IMR-90 (cell line): ENCODE data around the gene AOPEP. TPM values are rescaled to one million over a fixed set of nuclear protein-coding genes. Genes with fewer than 3 reads are reported as not detected.

Experiments used
- ATAC-seq: fragments of 200-7000 bp; cut with Tn5 transposase; 2 replicates; pipeline ENCODE4 v1.9.1; 2020; ENCODE audit warnings: low read depth, mild to moderate bottlenecking, moderate library complexity
- BruUV-seq: library from RNA; stranded (reverse); fragments of 400-500 nt; replicated peaks from 2 replicates; lab custom pipeline; 2021; lab: Mats Ljungman, UMichigan
- CTCF ChIA-PET: fragments of 300-600 bp; formaldehyde crosslinking; extraction: SDS; loops from one replicate; lab custom pipeline; 2021; ENCODE audit warnings: antibody characterized with exemption; lab: Yijun Ruan, JAX
- POLR2A ChIA-PET: fragments of 300-600 bp; sonication (Branson Sonifier 250); formaldehyde crosslinking; loops from one replicate; lab custom pipeline; 2022; ENCODE audit warnings: antibody characterized with exemption; ENCODE audit not compliant: unreplicated experiment; lab: Charles Lee
- DNase-seq: peaks from one replicate; pipeline ENCODE4 v3.0.0; 2013
- H2AFZ ChIP-seq: replicated peaks from 2 replicates; pipeline ENCODE3; 2013; ENCODE audit warnings: low read length, mild to moderate bottlenecking; ENCODE audit not compliant: poor library complexity
- H2AK5ac ChIP-seq: 2 replicates; pipeline ENCODE4 v1.6.1; 2013; ENCODE audit warnings: low read depth, low read length, inconsistent platforms
- H2AK9ac ChIP-seq: replicated peaks from 2 replicates; pipeline ENCODE3; 2013; ENCODE audit warnings: mild to moderate bottlenecking, low read depth, low read length, moderate library complexity; ENCODE audit not compliant: poor library complexity
- H2BK120ac ChIP-seq: 2 replicates; pipeline ENCODE4 v1.6.1; 2013; ENCODE audit warnings: low read depth, low read length, inconsistent platforms
- H2BK15ac ChIP-seq: 3 replicates; pipeline ENCODE4 v1.6.1; 2013; ENCODE audit warnings: low read depth, low read length, inconsistent platforms
- H2BK20ac ChIP-seq: 2 replicates; pipeline ENCODE4 v1.6.1; 2013; ENCODE audit warnings: low read depth, mild to moderate bottlenecking, inconsistent platforms, low read length, moderate library complexity
- H2BK5ac ChIP-seq: 2 replicates; pipeline ENCODE4 v1.6.1; 2013; ENCODE audit warnings: mild to moderate bottlenecking, low read depth, low read length, inconsistent platforms; ENCODE audit not compliant: poor library complexity, severe bottlenecking
- H3K14ac ChIP-seq: replicated peaks from 2 replicates; pipeline ENCODE4 v1.6.1; 2013; ENCODE audit warnings: low read depth, low read length, inconsistent platforms
- H3K18ac ChIP-seq: 2 replicates; pipeline ENCODE4 v1.6.1; 2013; ENCODE audit warnings: low read depth, low read length, control low read depth
- H3K23ac ChIP-seq: 2 replicates; pipeline ENCODE4 v1.6.1; 2013; ENCODE audit warnings: low read depth, low read length, inconsistent platforms
- H3K27ac ChIP-seq: 2 replicates; pipeline ENCODE4 v1.5.1; 2013; ENCODE audit warnings: mild to moderate bottlenecking, control low read depth, low read length; ENCODE audit not compliant: insufficient read depth
- H3K27me3 ChIP-seq: 2 replicates; pipeline ENCODE4 v1.6.1; 2013; ENCODE audit warnings: low read length; ENCODE audit not compliant: control insufficient read depth, insufficient read depth
- H3K36me3 ChIP-seq: 2 replicates; pipeline ENCODE4 v1.6.1; 2013; ENCODE audit warnings: low read length, mixed read lengths; ENCODE audit not compliant: control insufficient read depth, insufficient read depth
- H3K4ac ChIP-seq: 2 replicates; pipeline ENCODE4 v1.6.1; 2013; ENCODE audit warnings: low read depth, low read length, inconsistent platforms
- H3K4me1 ChIP-seq: 2 replicates; pipeline ENCODE4 v1.6.1; 2013; ENCODE audit warnings: low read length, mixed read lengths; ENCODE audit not compliant: control insufficient read depth, insufficient read depth
- H3K4me2 ChIP-seq: 2 replicates; pipeline ENCODE4 v1.6.1; 2013; ENCODE audit warnings: low read depth, mild to moderate bottlenecking, control low read depth, low read length, moderate library complexity
- H3K4me3 ChIP-seq: 2 replicates; pipeline ENCODE4 v1.5.1; 2013; ENCODE audit warnings: low read depth, mild to moderate bottlenecking, control low read depth, low read length, moderate library complexity; ENCODE audit not compliant: insufficient read depth
- H3K56ac ChIP-seq: 2 replicates; pipeline ENCODE4 v1.6.1; 2013; ENCODE audit warnings: low read length, inconsistent platforms; ENCODE audit not compliant: insufficient read depth; ENCODE audit errors: extremely low read depth
- H3K79me1 ChIP-seq, 2 experiments: 2 replicates each; pipeline ENCODE4 v1.6.1; 2013; ENCODE audit warnings: low read length in 2 of 2, inconsistent platforms in 1 of 2, low read depth in 1 of 2
- H3K9ac ChIP-seq: 2 replicates; pipeline ENCODE4 v1.6.1; 2013; ENCODE audit warnings: low read depth, low read length, control low read depth
- H3K9me1 ChIP-seq: 2 replicates; pipeline ENCODE4 v1.6.1; 2013; ENCODE audit warnings: low read length, inconsistent platforms; ENCODE audit not compliant: insufficient read depth
- H3K9me3 ChIP-seq: 2 replicates; pipeline ENCODE4 v1.6.1; 2013; ENCODE audit warnings: low read length; ENCODE audit not compliant: control insufficient read depth, insufficient read depth
- H4K20me1 ChIP-seq: 2 replicates; pipeline ENCODE4 v1.6.1; 2013; ENCODE audit warnings: low read length, inconsistent platforms; ENCODE audit not compliant: insufficient read depth
- H4K5ac ChIP-seq: 2 replicates; pipeline ENCODE4 v1.6.1; 2013; ENCODE audit warnings: mild to moderate bottlenecking, low read depth, low read length, control low read depth
- H4K8ac ChIP-seq, 2 experiments: 2 replicates each; pipeline ENCODE4 v1.6.1; 2013; ENCODE audit warnings: low read depth in 2 of 2, low read length in 2 of 2, control low read depth in 1 of 2, inconsistent platforms in 1 of 2
- H4K91ac ChIP-seq: 2 replicates; pipeline ENCODE4 v1.6.1; 2013; ENCODE audit warnings: low read depth, low read length, inconsistent platforms; ENCODE audit not compliant: insufficient read depth
- MAFK ChIP-seq: IDR thresholded peaks from 2 replicates; pipeline ENCODE4 v1.6.1; 2012; ENCODE audit warnings: low read depth, low read length, improper control_type of control experiment
- RCOR1 ChIP-seq: IDR thresholded peaks from 2 replicates; pipeline ENCODE4 v1.6.1; 2012; ENCODE audit warnings: mild to moderate bottlenecking, low read length, improper control_type of control experiment; ENCODE audit not compliant: insufficient replicate concordance
- WGBS, 2 experiments: methylation state at CpG; one replicate each; pipeline versions ENCODE4 v1.1.5 to v1.1.7; 2013; ENCODE audit warnings: missing lambda C conversion rate in 2 of 2; ENCODE audit not compliant: insufficient read length in 1 of 2; ENCODE audit errors: extremely low coverage in 2 of 2; 5-methylcytosine and 5-hydroxymethylcytosine counted together
- dilution Hi-C: fragments of 300-500 bp; cut with HindIII; formaldehyde crosslinking; loops from one replicate; pipeline ENCODE4 v1.14.3; 2018; ENCODE audit warnings: low sequenced_read_pairs; ENCODE audit not compliant: unreplicated experiment
- in situ Hi-C: fragments of 300-500 bp; cut with MboI; formaldehyde crosslinking; loops from 3 replicates; pipeline ENCODE4 v1.14.3; 2019; ENCODE audit warnings: low sequenced_read_pairs, inconsistent platforms, mixed read lengths
- intact Hi-C: fragments of 100-400 bp; cut with micrococcal nuclease; formaldehyde crosslinking; loops from 2 replicates; pipeline ENCODE4 v1.10.0; 2022
- polyA plus RNA-seq, 3 experiments: library from polyadenylated mRNA; depleted of rRNA; stranded (reverse); fragments of >200 nt; gene quantifications; 2 replicates each; pipeline ENCODE4 v1.2.3, GENCODE V29; 2012; ENCODE audit warnings: low replicate concordance in 1 of 3
- total RNA-seq: library from RNA; depleted of rRNA; stranded (reverse); fragments of >200 nt; gene quantifications from 2 replicates; pipeline ENCODE4 v1.2.3, GENCODE V29; 2012
- TF ChIP-seq, protein P1 (sequence below): fragments of 150-350 bp; IDR thresholded peaks from 2 replicates; pipeline ENCODE4 v1.6.1; 2016; ENCODE audit warnings: low read depth, mild to moderate bottlenecking, low read length, moderate library complexity, borderline replicate concordance
- TF ChIP-seq, protein P2 (sequence below): conservative IDR thresholded peaks from 2 replicates; pipeline ENCODE4 v1.5.1; 2012; ENCODE audit warnings: mild to moderate bottlenecking, low read depth, low read length, improper control_type of control experiment

Gene AOPEP
- total and polyA plus RNA-seq, 2 of the 4 experiments (the other 2 are of a cell fraction): 34.9 to 38.7 TPM

DNA sequence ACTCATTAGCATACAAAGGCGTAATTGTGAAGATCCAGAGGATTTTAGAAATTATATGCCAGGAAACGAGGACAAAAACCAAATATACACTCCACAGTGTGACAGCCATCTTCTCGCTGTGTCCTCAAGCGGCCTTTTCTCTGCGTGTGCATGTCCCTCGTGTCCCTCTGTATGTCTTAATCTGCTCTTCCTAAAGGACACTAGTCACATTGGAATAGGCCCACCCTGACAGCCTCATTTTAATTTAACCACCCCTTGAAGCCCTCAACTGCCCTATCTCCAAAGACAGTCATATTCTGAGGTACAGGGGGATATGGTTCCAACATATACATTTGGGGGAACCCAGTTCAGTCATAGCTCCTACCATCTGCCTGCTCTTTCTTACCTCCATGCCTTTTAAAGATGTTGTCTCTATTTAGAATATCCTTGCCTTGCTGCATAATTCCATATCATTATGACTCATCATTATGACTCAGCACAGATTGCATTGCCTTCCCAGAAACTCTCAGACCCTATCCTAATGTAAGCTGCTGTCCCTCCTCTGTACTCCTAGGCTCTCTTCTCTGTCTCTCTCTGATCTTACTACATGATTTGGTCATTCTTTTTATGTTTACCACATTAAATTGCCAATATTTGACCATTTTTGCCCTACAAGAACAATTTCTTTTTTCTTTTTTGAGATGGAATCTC is 210.9 kb downstream of the AOPEP start (continued):
- TF ChIP-seq MAFK (peak; percentile 71), RCOR1 (no peak)

DNA sequence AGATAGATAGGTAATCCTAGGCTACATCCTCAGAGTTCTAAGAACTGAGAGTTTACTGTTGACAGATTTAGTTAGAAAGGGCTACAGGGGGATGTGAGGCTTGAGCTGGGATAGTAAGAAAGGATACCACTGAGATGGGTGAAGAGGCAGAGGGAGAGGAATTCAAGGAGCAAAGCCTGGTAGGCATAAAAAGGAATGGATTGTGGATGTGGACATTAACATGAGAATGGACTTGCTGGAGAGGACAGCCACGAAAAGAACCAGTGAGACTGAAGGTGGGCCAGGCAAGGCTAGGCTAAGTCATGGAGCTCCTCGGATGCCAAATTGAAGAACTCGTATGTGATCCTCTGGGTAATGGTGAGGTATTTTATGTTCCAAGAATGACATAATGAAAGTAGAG is 211.9 kb downstream of the AOPEP start:
- Histone ChIP-seq H3K9me3 (no peaks in the 10 kb centered on the region), H3K18ac (peak overlapping the region; percentile 98), H3K4ac (peak overlapping the region; percentile 98), H2BK5ac (peak overlapping the region; percentile 96), H3K27me3 (no peaks in the 10 kb centered on the region), H4K20me1 (no peaks in the 10 kb centered on the region), H3K79me1 (peaks cover 6 to 29% of the 10 kb centered on the region in 2 experiments; a peak in 3 of 4 replicates), H4K91ac (peak overlapping the region; percentile 92), H3K4me2 (no peak overlapping the region), H3K4me1 (peaks cover 29% of the 10 kb centered on the region), H4K5ac (peak overlapping the region; percentile 91), H3K27ac (peak overlapping the region; percentile 79; the same call in 1 of the 2 replicates), H2BK20ac (peak overlapping the region; percentile 99), H3K56ac (no peak overlapping the region; the same call in 1 of the 2 replicates), H2AFZ (no peak overlapping the region), H2AK9ac (no peak overlapping the region), H3K14ac (peak overlapping the region; percentile 95), H3K9ac (no peak overlapping the region), H4K8ac (peak overlapping the region; percentile 71 to 93), H2AK5ac (peak overlapping the region; percentile 97), H2BK120ac (peak overlapping the region; percentile 97), H3K36me3 (no peaks in the 10 kb centered on the region), H2BK15ac (peak overlapping the region; percentile 98), H3K23ac (peak overlapping the region; percentile 94), H3K9me1 (peaks cover 19% of the 10 kb centered on the region), H3K4me3 (no peak overlapping the region)
- ATAC-seq (no peak), DNase-seq (no peak)
- in situ Hi-C loops: no loop called here
- intact Hi-C loops: no loop called here
- CTCF ChIA-PET: no interaction called here
- POLR2A ChIA-PET: no interaction called here
- TF ChIP-seq, protein P1, sequence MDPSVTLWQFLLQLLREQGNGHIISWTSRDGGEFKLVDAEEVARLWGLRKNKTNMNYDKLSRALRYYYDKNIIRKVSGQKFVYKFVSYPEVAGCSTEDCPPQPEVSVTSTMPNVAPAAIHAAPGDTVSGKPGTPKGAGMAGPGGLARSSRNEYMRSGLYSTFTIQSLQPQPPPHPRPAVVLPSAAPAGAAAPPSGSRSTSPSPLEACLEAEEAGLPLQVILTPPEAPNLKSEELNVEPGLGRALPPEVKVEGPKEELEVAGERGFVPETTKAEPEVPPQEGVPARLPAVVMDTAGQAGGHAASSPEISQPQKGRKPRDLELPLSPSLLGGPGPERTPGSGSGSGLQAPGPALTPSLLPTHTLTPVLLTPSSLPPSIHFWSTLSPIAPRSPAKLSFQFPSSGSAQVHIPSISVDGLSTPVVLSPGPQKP: no peak
- TF ChIP-seq, protein P2, sequence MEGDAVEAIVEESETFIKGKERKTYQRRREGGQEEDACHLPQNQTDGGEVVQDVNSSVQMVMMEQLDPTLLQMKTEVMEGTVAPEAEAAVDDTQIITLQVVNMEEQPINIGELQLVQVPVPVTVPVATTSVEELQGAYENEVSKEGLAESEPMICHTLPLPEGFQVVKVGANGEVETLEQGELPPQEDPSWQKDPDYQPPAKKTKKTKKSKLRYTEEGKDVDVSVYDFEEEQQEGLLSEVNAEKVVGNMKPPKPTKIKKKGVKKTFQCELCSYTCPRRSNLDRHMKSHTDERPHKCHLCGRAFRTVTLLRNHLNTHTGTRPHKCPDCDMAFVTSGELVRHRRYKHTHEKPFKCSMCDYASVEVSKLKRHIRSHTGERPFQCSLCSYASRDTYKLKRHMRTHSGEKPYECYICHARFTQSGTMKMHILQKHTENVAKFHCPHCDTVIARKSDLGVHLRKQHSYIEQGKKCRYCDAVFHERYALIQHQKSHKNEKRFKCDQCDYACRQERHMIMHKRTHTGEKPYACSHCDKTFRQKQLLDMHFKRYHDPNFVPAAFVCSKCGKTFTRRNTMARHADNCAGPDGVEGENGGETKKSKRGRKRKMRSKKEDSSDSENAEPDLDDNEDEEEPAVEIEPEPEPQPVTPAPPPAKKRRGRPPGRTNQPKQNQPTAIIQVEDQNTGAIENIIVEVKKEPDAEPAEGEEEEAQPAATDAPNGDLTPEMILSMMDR: no peak
- no TSS peak for BruUV-seq
- WGBS, 2 experiments: 100% methylated on average over 1 of the region's 3 CpGs; no CpG with 5 or more reads in 1 of the 2 experiments
- dilution Hi-C loops: no loop called here
